HG03575 (cell line): Measurements from ENCODE around the gene ABLIM3.

Source experiments
- ATAC-seq: cut with Tn5 transposase; IDR thresholded peaks from one replicate; pipeline ENCODE4 v1.9.1; 2021; ENCODE audit not compliant: unreplicated experiment, insufficient number of reproducible peaks, low FRiP score; ENCODE audit errors: extremely low read depth

The ABLIM3 gene

GRCh38 chr5:149130121-149130914 is 11.0 kb upstream of the ABLIM3 start:
- ATAC-seq = no peak

- no peak for ATAC-seq
These were observed 8.8 kb upstream of the ABLIM3 start for GRCh38 chr5:149132474-149132873.

DNA sequence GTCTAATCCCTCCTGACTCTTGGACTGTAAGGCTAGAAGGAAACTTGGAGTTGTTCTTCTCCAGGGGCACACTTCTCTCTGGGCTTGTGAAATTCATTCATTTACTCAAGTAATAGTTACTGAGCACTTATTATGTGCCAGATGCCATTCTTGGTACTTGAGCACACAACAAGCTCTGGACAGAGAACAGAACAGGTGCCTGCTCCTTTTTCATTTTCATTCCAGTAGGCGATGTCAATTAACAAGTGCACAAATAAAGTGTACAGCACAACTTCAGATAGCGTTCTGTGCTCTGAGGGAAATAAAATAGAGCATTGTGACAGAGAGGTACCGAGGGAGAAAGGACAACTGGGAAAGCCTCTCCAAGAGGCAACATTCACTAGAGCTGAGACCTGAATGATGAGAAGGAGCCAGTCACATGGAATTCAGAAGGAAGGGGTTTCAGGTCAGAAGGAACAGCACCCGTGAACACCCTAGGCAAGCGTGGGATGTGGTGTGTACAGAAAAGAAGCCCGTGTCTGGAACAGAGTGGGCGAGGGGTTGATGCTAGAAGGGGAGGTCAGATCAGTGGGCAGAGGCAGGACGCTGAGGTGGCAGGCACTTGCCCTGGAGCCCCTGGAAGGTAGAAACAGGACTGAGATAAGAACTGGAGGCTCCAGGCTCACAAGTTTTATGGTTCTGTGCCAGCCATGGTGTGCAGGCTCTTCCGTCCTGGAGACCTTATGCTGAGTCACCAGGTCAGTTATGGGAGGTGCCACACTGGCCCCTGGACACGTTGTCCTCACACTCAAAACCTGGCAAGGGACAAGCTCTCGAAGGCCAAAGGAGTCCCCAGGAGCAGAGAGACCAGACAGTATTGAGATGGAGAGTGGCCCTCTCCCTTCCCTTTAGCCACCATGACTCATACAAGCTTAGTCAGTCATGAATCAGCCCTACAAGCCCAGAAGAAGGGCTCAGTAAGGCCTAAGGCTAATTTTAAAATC is 7.2 kb upstream of the ABLIM3 start:
- ATAC-seq = no peak

GRCh38 chr5:149134778-149135500 is 6.4 kb upstream of the ABLIM3 start:
- no peak for ATAC-seq

DNA sequence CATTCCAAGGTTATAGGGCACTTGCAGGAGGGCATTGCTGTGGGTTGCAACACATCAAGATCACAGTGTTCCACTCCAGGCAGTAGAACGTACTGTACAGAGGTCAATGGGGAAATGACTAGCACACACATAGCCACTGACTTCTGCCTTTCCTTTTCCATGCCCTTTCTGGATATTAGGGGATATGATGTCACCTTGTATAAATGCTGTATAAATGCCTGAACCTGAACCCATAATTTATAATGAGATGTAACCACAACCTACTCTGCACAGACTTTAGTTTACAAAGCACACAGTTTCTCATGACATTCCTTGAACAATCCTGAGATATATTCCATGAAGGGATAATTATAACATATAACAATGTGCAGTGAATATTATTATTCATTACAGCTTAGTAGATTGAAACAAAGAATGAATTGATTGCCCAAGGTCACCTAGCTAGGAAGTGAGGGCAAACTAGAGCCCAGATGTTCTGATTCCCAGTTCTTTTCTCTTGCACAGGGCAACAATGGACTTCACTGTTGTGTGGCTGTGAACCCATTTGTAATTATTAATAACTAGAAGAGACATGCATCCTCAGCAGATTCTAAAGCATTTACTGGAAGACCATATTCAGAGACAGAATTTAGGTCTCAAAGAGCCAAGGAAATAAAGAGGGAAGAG is 5.6 kb upstream of the ABLIM3 start:
- ATAC-seq = no peak

GRCh38 chr5:149138182-149138923 is 2.9 kb upstream of the ABLIM3 start:
- no peak for ATAC-seq

GRCh38 chr5:149140197-149141002 is 893 bp upstream of the ABLIM3 start:
- ATAC-seq = no peak

- no peak for ATAC-seq
These were observed 911 bp downstream of the ABLIM3 start for GRCh38 chr5:149141957-149142851.

- ATAC-seq = no peak
These were observed 2.2 kb downstream of the ABLIM3 start for GRCh38 chr5:149143470-149143869.

DNA sequence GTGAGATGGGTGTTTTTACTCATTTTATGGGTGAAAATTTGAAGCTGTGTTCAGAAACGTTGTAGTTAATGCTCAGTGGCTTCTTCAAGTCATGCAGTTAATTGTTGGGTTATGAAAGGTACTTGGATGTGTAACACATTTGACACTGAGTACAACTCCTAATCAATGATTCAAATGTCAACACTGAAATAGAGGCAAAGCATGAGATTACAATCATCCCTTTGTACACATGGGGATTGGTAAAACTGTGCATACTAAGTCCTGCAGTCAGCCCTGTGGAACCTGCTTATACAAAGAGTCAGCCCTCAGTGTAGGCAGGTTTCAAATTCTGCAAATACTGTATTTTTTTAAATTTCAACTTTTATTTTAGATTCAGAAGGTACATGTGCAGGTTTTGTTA is 3.3 kb downstream of the ABLIM3 start:
- no peak for ATAC-seq

DNA sequence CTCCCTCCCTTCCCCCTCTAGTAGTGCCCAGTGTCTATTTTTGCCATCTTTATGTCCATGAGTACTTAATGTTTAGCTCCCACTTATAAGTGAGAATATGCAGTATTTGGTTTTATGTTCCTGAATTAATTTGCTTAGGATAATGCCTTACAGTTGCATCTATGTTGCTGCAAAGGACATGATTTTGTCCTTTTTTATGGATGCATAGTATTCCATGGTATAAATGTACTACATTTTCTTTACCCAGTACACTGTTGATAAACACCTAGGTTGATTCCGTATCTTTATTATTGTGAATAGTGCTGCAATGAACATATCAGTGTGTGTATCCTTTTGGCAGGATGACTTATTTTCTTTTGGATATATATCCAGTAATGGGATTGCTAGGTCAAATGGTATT is 3.8 kb downstream of the ABLIM3 start:
- ATAC-seq = no peak

DNA sequence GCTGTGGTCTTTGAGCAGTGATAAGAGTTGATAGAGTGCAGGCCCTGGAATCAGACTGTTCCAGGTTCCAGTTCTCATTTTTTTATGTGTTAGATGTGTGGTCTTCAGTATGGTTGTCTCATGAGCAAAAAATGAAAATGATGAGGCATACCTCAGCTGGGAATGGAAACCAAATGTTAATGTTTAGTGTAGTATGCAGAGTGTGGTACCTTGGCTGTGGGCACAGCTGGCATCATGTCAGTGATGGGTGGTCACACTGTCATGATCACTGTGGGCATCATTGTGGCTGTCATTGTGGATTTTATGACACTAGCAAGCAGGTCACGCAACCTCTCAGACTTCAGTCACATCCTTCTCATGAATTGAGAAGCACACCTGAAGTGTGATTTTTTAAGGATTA is 6.4 kb downstream of the ABLIM3 start:
- ATAC-seq = no peak

DNA sequence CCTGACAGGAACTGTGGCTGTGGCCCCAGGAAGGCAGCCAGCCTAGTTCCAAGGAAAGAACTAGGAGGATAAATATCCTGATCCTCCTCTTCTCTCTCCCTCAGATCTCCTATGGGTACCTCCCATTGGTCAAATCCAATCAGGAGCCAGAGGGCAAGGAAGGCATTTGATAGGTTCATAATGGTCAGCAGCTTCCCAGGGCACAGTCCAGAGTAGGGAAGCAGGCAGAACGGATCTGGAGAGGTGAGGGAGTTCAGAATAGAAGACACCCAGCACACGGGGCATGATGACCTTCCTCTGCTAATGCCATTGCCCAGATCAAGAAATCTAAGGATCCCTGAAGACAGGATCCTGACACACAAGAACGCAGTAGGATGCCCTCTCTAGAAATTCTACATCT is 8.6 kb downstream of the ABLIM3 start:
- no peak for ATAC-seq

- no peak for ATAC-seq
These were observed 9.2 kb downstream of the ABLIM3 start for GRCh38 chr5:149150457-149150856.

DNA sequence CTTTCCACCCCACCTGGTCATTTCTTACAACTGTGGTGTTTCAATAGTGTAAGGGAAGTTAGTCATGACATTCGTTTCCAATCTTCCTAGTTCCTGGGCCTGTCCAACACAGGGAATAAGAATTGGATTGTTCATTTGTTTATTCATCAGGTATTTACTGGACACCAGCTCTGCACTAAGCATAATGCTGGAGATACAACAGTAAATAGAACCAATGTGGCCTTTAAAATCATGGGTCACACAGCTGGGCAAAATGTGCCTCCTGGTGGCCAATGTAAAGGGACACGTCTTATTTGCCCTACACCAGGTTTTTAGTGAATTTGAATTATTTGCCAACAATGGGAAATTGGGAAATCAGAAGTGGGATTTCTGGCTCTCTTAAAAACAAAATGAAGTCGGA is 10.4 kb downstream of the ABLIM3 start:
- no peak for ATAC-seq

GRCh38 chr5:149152317-149152746 is 11.0 kb downstream of the ABLIM3 start:
- no peak for ATAC-seq
